Renal cortex interstitium (tissue), 11 donors: ENCODE results near the gene STAT2. TPM values are rescaled to one million over a fixed set of nuclear protein-coding genes. Genes with fewer than 3 reads are reported as not detected.
"Not testable (repeated sequence)": the region's sequence is repeated elsewhere in the genome, so short reads cannot be mapped to it uniquely, and the experiment has no call there.

Experiments
- DNase-seq, 11 donors: peaks; one replicate each; pipeline ENCODE4 v3.0.0-alpha.2; 2013; ENCODE audit warnings: low read depth in 9 of 11, low spot score in 4 of 11; ENCODE audit errors: extremely low read depth in 1 of 11
- polyA plus RNA-seq, 3 donors: library from polyadenylated mRNA; unstranded; fragments of 120-200 nt; gene quantifications; one replicate each; pipeline ENCODE4 v1.2.1, GENCODE V29; 2013; ENCODE audit not compliant: insufficient read length in 3 of 3

The STAT2 gene
- polyA plus RNA-seq, 3 donors: 84.6 to 152 (median 96.8) TPM

GRCh38 chr12:56374726-56375597 is 15.1 kb upstream of the STAT2 start:
- DNase-seq: no peak

- DNase-seq: no peak
Measured at GRCh38 chr12:56373515-56373914, 13.6 kb upstream of the STAT2 start.

DNA sequence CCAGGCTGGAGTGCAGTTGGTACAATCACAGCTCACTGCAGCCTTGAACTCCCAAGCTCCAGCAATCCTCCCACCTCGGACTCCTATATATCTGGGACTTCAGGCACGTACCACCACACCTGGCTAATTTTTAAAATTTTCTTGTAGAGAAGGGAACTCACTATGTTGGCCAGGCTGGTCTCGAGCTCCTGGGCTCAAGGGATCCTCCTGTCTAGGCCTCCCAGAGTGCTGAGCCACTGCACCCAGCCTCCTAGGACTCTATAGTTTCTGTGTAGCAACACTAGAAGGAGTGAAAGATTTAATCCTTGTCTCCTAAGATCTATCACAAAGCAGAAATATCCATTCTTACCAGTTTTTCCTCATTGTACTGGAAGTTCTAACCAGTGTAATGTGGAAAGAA is 7.0 kb upstream of the STAT2 start:
- DNase-seq: no peak

DNA sequence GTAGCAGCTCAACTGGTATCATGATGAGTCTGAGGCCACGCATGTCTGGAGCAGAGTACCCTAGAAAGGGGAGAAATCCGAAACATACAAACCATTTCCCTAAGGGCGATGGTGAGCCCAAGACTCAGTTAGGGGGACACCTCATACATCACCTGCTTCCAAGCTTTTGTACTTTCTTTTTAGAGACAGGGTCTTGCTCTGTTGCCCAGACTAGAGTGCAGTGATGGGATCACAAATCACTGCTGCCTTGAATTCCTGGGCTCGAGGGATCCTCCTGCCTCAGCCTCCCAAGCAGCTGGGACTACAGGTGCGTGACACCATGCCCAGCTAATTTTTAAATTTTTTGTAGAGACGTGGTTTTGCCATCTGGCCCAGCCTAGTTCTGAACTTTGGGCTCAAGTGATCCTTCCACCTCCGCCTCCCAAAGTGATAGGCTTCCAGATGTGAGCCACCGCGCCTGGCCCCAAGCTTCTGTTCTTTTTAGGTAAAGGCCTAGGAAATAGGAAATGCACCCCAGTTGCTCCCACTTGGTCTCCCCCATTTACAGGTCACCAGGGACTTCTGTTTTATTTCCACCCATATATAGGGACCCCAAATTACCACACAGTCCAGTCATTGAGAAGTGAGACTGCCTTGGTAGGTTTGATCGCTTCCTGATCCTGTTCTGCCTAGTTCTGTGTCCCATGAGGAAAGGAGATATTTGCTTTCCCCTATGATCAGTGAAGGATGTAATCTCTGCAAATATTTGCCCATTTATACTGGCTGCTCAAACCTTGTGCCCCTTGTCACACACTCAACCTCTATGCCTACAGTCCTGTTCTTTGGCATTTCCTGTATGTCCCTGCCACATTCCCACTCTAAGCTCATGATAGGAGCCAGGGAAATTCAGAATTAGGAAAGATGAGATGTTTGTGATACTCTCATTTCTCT is 2.5 kb upstream of the STAT2 start, which contains the start of gene APOF:
TSS of gene APOF (minus strand) at position 728 of the 930 bp plus-strand sequence. CDS start at position 616, 112 bp downstream.
- no peak for DNase-seq

DNA sequence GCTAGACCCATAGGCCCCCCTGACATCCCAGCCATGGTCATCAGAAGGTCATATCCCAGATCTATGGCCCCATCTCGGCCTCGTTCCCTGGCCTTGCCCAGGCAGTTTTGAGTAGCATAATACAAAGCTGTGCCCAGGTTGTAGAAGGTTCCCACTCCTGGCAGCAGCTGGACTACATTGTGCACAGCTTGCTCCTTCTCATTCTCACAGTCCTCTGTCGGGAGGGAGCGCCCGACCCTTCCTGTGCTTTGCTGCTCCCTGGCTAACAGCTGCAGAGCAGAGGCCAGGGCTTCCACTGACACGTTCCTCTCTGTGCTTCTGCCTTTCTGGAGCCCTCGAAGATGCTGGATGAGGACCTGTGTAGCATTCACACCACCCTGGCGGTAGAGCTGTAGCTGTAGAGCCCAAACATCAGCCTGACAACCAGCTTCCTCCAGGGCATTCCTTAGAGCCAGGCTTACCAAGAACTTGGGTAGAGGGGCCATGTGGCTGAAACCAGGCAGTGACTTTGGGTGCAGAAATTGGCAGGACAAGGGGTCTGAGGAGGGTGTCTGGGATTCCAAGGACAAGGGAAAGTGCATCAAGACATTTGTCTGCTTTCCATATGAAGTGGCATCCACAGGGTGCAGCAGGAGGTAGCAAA is 1.7 kb upstream of the STAT2 start:
- DNase-seq: no peak

DNA sequence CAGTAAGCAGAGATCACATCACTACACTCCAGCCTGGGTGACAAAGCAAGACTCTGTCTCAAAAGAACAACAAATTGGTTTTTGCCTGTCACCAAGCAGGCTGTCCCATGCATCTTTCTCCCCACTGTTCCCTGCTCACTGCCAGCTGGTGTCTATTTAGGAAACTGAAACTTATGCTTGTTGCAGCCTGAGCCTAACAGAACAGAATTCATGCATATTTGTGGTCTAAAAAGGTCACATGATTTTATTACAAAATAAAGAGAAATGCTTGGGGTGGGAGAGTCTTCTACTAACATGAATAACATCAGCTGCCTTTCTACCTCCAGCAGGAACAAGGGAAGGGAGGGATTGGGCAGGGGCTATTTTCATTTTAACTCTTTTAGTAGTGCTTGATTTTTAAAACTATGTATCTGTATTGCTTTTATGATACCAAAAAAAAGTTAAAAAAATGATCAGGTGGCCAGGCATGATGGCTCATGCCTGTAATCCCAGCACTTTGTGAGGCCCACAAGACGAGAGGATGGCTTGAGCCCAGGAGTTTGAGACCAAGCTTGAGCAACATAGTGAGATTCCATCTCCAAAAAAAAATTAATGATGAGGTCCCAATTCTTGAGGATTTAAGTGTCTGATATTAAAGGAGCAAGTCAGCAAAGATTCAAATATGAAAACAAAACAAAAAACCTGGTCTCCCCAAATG is 923 bp downstream of the STAT2 start:
- DNase-seq: peak in 3 of 11 donors; percentile 2 to 23 (median 18)

- no peak for DNase-seq
Measured at GRCh38 chr12:56351325-56351724, 8.6 kb downstream of the STAT2 start.

GRCh38 chr12:56350662-56351061 is 9.2 kb downstream of the STAT2 start:
- DNase-seq: no peak

- no peak for DNase-seq
Measured at GRCh38 chr12:56348776-56349175, 11.1 kb downstream of the STAT2 start.

- DNase-seq: not testable (repeated sequence)
Measured at GRCh38 chr12:56347255-56347654, 12.7 kb downstream of the STAT2 start.

GRCh38 chr12:56346675-56347074 is 13.2 kb downstream of the STAT2 start:
- no peak for DNase-seq

- not testable (repeated sequence) for DNase-seq
Measured at GRCh38 chr12:56342290-56342689, 17.6 kb downstream of the STAT2 start.

DNA sequence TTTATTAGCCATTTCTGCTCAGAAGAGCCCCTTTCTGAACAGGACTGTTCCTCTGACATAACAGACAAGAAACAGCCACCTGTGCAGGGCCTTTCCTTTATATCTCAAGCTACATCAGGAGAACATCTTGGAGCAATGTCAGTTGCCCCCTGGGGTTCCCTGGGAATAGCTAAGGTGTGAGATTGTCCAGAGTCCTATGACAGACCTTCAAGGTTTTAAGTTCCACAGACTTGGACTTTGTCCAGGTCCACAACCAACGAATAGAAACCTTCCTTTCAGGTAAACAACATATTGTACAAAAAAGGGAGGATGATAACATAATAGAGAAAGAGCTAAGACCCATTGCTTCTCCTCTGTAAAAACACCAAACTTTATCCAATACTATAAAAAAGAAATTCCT is 18.3 kb downstream of the STAT2 start:
- no peak for DNase-seq

- no peak for DNase-seq
Measured at GRCh38 chr12:56339158-56339422, 20.8 kb downstream of the STAT2 start.

GRCh38 chr12:56338308-56339157 is 21.4 kb downstream of the STAT2 start, which contains the start of gene IL23A:
TSS of gene IL23A (plus strand) at chr12:56338884. CDS start at chr12:56339045, 161 bp downstream.
- DNase-seq: no peak

GRCh38 chr12:56337753-56338251 is 22.1 kb downstream of the STAT2 start:
- no peak for DNase-seq

- DNase-seq: no peak
Measured at GRCh38 chr12:56336361-56337167, 23.3 kb downstream of the STAT2 start.
